Activated naive CD4-positive, alpha-beta T cell treated with anti-CD3 and anti-CD28 coated beads, Interleukin-2, amount 50 U/mL, for 16 hours (primary cell): ENCODE measurements around the gene TRIO.

Source experiments
- DNase-seq: peaks from one replicate; pipeline ENCODE4 v3.0.0-alpha.2; 2020

TRIO gene

DNA sequence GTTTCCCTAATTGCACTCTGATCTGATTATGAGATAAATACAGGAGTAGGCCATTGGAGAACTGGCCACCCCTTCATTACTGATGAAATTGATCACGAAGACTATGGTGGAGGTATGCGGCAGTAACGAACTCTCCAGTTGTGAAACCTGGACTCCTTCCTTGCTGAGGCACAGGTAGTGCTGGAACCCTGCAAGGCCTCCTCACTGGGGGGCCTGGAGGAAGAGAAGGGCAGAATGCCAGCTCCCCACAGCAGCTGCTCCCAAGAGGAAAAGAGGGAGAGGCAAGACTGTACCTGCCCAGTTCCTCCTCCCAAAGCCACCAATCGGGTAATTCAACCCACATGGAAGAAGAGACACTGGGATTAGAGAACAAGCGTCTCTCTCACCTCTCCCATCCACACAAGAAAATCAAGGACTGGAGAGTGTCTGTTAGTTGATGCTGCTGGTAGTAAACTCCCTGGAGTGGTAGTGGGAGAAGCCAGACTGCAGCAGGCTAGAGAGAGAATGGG is 19.1 kb upstream of the TRIO start:
- no peak for DNase-seq

DNA sequence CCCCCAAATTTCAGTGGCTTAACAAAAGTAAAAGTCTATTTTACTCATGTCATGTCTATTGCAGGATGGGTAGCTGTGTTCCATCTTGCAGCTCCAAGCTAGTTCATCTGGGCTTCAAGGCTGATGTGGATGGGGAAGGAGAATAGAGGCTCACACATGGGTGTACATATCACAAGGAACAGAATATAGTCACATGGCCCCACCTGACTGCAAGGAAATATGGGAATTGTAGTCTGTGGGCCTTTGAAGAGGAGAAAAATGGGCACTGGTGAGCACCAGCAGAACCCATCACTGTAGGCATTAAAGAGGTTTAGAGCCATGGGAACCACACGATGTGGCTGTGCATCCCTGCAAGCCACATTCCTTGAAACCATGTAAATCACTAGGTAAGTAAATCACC is 17.9 kb upstream of the TRIO start:
- DNase-seq = no peak

DNA sequence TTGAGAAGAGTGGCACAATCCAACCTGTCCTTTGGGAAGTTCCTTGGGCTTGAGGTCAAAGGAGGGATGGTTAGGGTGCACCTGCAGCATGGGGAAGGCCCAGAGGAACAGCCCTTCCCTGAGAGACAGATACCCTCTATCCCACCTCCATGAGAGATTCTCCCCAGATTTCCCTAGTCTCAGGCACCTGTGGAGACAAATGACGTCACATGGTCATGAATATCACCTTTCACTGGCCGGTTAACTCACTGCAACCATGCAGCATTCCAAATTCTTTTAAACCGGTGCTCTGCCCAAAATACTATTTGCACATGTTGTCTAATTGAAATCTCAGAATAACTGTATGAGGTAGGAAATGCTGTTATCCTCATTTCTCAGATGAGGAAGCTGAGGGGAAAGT is 15.6 kb upstream of the TRIO start:
- DNase-seq = no peak

DNA sequence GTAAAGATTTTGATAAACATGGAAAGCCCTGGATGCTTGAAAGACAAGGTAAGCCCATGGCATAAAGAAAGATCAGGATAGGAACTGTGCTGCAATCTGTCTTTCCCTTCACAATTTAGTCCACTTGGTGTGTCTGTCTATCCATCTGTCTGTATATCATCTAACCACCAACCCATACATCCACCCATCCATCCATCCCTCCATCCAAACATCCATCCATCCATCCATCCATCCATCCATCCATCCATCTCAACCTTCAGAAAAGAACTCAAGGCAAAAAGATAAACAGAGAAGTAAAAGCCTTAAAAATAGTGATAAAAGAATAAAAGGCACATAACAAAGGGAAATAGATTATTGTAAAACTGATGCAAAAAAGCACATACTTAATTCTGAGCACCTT is 15.1 kb upstream of the TRIO start:
- no peak for DNase-seq

DNA sequence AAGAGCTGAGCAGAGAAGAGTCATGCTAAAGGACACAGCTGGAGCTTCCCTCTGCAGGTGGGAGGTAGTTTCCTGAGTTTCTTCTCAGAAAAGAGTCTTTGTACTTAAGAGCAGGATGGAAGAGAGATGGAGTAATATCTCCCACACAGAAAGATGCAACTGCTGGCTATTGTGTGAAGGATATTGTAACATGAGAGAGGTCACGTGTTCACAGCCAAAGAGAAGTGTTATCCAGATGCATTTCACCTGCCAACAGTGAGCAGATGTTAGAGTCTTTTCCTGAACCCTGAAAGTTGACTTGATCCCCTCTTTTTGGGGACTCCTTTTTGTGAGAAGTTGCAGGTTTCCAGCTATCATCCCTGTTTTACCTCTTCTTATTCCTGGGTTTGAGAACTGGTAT is 14.0 kb upstream of the TRIO start:
- DNase-seq = no peak

DNA sequence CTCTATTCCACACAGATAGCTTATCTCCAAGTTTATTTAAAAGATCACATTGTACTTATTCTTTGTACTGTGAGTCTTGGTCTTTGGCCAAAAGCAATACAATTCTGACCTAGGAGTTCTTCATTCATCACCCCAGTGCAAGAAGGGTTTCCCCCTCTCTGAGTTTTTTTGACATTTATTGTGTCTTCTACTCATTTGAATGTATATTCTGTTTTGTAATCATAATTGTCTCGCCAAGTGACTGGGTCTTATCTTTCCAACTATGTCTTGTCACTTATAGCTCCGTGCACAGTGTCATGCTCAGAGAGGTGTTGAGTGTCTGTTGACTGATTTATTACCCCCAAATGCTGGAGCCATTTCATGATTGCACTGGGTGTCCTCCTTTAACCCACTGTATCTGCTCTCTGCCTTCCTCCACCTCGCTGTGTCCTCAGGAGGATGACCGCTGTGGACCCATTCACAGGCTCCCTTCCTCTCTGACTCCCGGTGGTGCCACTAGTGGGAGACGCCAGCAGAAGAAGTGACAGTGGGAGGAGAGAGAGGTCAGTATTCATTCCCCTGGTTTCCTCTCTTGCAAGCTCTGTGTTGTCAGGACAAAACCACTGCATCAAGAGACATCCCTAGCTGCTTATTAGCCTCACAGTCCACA is 11.2 kb upstream of the TRIO start:
- no peak for DNase-seq

DNA sequence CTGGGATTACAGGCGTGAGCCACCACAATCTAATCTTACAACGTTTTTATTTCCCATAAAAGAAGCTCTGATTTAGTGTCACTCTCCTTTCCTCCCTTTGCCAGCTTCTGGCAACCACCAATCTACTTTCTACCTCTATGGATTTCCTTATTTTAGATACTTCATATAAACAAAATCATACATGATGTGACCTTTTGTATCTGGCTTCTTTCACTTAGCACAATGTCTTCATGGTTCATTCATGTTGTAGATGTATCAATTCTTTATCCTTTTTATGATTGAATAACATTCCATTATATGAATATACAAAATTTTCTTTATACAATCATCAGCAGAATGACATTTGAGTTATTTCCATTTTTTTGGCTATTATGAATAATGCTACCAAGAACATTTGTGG is 9.7 kb upstream of the TRIO start:
- no peak for DNase-seq

DNA sequence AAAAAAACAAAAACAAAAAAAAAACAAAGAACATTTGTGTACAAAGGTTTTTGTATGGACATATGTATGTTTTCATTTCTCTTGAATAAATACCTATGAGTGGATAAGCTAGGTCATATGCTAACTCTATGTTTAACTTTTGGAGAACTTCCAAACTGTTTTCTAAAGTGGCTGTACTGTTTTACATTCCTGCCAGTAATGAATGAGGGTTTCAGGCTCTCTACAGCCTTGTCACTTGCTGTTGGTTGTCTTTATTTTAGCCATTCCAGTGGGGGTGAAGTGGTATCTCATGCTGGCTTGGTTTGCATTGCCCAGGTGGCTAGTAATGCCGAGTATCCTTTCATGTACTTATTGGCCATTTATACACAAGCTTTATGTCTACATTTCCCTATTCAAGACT is 9.1 kb upstream of the TRIO start:
- no peak for DNase-seq

DNA sequence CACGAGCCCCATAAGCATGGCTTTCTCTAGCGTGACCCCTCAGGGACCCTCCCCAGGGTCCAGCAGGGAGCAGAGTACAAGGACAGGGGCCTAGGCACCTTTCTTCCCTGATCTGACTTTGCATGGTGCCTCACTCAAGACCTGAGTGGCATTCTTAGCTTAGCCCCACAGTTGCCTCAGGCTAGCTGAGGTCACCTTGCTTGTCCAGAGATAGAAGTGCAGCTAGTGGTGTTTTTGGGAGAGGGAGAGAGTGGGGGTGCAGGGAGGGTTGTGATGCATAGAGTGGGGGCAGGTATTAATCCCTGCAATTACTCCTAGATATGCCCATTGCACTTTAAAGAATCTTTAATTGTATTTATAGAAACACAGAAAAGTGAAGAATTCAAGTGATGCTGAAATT is 8.4 kb upstream of the TRIO start:
- no peak for DNase-seq

DNA sequence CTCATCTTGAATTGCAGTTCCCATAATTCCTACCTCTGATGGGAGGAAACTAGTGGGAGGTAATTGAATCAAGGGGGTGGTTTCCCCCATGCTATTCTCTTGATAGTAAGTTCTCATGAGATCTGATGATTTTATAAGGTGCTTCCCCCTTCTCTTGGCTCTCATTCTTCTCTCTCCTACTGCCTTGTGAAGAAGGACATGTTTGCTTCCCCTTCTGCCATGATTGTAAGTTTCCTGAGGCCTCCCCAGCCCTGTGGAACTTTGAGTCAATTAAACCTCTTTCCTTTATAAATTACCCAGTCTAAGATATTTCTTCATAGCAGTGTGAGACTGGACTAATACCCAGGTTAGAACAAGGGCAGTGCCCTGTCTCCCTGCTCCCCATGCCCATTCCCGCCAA is 7.5 kb upstream of the TRIO start:
- no peak for DNase-seq

DNA sequence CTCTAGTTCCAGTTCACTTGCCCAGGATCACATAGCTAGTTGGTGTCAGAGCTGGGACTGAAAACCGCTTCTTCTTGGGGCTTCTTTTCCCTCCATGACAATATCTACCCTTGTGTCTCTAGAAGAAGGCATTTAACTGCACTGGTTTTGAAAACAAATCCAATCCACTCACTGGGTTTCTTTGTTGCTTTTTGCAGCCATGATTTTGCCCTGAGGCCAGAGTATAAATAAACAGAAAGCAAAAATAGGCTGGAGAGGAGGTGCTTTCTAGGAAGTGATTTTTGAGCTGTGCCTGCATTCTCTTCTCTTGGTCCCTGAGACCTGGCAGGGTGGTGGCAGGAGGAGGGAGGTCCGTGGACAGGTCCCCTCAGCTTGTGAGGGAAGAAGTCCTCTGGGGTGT is 6.9 kb upstream of the TRIO start:
- DNase-seq = no peak

DNA sequence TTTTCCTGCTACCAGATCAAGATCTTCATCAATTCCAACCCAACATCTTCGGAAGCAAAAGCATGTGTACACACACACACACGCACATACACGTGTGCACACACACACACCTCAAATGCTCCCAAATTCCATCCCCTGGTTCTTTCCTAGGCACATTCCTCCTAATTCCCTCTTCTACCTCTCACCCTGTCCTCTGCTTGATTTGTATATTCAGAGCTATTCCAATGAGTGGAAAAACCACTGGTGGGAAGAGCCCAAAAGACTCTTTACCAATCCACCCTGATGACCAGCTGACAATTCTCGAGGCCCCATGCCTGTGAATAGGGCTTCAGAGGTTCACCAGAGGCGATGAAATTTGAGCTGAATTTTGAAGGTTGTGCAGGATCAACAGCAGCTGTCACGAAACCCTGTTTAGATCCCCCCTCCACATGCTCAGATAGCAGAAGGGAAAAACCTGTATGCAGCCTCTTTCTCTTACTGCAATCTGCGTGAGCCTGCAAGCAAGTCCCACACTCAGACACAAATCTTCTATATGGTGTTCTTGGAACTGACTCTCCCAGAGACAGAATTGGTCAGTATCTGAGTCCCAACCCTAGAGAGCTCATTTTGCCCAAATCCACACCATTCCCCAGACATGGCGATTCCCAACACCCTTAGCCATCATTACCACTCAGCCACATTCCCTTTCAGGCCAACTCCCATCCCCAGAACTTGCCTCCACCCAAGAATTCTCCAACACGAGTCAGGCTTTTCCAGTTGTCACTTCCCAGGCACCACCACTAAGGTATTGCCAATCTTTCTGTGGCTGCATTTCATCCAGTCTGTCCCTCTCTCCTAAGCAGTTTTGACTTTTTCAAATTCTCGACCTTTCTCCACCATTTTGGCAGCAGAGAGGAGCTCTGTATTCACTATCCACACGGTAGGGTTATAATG is 4.3 kb upstream of the TRIO start:
- no peak for DNase-seq

DNA sequence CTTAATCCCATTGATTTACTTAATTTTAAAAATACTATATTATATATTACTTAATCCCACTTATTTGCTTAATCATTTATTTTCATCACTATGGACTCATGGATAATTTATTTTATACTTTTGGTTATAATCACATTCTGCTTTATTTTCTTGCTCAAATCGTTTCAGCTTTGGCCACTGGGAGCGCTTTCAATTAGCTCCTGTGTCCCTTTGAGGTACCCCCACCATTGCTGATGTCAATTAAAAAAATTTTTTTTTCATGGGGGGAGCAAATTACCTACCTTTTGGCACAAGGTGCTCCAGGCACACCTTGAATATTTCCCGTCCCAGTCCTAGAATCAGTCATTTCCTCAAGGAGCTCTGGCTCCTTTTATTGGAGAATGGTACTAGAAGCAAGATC is 1.4 kb upstream of the TRIO start:
- DNase-seq = no peak

DNA sequence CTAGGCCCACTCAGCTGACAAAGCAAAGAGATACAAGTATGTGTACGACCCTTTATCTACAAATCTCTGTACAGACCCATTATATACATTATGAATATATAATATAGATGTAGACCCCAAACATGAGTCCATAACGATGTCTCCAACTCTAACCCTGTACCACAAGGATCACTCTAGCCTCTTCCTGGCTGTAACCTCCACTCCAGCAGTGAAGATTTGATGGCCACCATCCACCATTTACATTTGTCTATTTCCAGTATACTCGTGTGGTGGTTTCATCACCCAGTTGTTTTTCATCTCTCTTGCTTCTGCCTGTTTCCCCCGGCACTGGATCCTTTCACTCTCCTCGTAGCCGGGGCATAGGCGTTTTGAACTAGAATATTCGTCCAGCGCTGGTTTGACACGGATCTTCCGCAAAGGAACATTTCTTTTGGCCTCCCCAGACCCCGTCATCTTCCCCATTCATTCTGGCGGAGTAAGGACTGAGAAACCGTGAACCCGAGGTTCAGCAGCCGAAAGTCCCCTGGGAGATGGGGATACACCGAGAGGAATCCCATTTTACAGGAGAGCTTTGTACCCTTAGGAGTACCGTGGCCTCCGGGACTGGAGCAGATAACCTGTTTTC is 828 bp upstream of the TRIO start:
- DNase-seq = no peak

DNA sequence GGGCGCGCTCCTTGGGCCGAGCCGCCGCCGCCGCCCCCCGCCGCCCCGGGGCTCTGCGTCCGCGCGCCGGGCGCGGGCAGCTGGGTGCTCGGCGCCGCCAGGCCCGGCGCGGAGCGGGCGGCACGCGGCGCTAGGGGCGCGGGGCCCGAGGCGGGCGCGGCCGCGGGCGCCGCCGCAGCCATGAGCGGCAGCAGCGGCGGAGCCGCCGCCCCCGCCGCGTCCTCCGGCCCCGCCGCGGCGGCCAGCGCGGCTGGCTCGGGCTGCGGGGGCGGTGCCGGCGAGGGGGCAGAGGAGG is 351 bp downstream of the TRIO start:
- DNase-seq = no peak

DNA sequence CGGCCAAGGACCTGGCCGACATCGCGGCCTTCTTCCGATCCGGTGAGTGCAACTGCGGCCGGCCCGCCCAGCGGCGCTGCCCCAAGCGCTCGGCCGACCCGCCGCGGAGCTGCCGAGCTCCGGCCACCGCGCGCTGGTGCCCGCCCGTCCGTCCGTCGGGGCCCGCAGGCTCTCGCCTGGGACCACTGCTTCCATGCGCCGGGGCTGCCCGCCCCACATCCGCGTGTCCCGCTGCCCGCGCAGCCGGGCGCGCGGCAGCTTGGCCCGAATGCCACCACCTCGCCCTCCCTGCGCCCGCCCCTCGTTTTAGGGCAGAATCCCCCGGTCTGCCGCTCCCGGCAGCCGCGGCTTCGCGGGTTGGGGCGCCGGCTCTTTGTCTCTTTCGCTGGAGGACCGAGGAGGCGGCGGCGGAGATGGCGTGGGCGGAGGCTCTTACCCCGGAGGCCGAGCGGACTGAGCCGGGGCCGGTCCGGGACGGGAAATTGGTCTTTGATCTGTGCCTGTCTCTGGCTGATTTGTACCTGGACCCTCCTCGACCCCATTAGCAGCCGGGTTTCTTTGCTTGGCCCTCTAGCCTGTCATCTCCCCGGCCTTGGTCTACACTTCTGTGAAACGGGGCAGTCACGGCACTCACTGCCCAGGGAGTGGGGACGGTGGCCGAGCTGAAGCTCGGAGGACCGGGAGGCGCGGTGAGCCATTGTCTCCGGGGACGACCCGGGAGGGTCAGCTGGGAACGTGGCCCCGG is 871 bp downstream of the TRIO start:
- DNase-seq = peak; percentile 35

DNA sequence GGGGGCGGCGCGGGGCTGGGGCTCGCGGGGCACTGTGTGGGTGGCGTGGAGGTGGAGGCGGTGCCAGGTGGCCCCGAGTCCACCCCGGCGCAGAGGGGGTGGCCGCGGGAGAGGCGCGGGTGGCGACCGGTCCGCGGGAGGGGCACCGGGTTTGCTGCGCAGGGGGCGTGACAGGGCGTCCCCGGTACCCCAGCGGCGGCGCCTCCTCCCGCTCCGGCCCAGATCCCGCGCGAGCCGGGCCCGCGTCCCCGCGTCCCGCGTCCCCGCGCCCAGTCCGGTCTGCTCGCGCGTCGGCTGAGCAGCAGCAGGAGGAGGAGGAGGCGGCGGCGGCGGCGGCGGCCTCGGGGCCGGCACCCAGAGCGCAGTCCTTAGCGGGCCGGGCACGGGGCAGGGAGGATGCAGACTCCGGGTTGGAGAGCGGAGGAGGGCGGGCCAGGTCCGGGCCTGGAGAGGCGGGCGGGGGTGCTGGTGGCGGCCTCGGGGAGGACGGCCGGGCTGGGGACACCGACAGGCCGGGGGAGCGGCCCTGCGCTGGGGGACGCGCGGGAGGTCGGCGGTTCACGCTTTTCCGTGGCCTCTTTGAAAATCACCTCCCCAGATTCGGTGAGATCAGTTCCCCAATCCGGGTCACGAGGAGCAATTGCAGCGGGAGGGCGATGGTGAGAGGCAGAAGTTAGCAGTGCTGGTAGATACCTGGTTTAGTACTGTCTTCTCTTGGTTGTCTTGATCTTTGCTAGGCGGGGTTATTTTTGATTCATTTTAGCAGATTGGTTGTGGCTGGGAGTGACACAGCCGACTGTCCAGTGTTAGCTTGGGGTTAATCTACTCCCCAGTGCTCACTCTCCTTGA is 1.7 kb downstream of the TRIO start:
- DNase-seq = peak; percentile 26

DNA sequence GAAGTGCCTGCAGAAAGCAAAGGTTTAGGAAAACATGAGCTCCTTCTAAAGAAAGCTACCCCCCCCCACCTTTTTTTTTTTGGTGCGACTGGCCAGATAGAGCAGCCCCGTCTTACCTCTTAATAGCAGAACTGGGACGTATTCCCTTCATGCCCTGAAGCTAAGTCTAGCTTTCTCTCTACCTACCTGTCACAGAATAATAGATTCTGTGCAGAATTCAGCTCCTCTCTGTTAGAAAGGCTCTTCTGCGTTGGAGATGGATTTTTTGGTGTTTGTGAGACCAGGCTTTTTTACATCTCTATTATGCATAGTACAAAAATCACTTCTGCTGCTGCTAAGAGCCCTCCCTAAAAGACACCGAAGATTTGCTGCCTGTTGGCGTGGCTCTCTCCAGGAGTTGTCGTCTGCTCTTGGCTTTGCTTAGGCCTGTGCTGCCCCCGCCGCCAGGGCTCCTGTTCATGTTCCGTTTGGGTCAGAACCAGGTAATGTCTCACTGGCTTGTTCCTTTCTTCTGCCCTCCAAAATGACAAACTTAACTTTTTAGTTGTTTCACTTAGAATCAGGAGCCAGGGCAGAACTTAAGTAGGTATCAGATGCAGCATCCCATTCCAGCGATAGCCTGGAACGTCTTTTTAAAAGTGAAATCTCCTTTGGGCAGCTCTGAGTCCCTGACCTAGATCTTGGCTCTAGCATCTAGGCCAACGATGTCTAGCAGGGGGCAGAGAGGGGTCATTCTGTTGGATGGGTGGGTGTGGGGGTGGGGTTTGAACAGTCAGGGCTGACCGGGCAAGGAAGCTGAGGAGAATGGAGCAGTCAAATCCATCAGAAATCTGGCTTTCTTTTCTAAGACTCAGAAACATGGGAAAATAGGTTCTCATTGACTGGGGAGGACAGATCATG is 2.5 kb downstream of the TRIO start:
- no peak for DNase-seq

DNA sequence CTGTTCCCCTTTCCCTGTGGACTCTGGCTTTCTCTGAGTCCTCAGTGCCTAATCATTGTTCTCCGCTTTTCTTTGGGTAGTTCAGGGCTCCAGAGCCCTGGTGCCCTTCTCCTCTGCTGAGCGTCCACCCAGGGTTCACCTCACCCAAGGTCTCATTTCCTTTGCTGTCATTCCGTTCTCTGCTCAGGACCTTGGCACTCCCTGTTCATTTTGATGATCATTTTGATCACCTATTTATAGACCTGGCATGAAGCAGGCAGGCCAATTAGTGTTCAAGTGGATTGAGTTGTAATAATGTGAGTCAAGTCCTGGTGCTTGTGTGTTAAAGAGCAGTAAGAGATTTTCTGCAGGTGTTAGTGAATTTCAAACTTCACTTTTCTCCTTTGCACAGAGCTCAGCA is 3.6 kb downstream of the TRIO start:
- DNase-seq = no peak

DNA sequence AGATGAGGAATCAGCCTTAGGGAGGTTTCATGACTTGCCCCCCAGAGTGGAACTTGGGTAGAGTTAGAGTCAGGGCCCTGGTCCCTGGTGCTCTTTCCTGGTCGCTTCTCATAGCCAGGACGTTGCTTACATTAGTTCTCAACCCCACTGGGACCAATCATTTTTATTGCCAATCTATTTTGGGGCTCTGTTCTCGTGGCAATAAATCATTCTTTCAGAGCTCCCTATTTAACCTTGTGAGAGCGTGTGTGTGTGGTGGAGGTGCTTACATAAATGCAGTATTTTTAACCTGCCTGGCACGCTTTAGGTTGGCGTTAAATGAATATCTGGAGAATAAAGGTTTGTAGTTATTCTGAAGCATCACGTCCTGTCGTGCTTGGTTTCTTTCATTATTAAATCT is 4.1 kb downstream of the TRIO start:
- no peak for DNase-seq

DNA sequence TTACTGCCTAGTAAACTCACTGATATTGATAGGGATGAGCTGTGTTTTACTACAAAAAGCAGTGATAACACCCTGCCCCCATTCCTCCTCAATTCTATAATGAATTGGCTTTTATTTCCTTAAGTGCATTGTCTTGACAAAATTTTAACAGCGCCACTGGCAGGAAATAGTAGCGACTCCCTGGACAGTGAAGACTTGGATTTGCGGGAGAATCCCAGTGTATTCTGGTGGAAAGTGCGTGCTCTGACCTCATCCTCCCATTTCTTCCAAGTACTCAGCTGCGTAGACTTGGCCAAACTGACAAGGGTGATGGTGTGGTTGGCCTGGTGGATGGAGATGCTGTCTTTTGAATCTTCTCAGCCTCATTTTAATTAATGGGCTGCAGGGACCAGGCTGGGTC is 5.3 kb downstream of the TRIO start:
- no peak for DNase-seq
